Measurements from ENCODE around the gene LRRC75B.

- TF ChIP-seq CTCF (IDR thresholded peaks at IDR 0.05; ENCODE audit: poor library complexity, severe bottlenecking) (no peak), EP300 (conservative IDR thresholded peaks at IDR 0.05; ENCODE audit: poor library complexity, severe bottlenecking) (no peak), TAF1 (IDR thresholded peaks at IDR 0.05; ENCODE audit: low read depth) (no peak), MXI1 (conservative IDR thresholded peaks at IDR 0.05; ENCODE audit: poor library complexity, severe bottlenecking) (no peak)
Observed at GRCh38 chr22:24584166-24584790, 8.6 kb downstream of the LRRC75B start.

All from neural cell (in vitro differentiated cells).